Endothelial cell of hepatic sinusoid (primary cell): Measurements from ENCODE around the gene MAP7D2.

ENCODE experiments used
- in situ Hi-C: cut with HindIII; loops from 2 replicates; pipeline ENCODE4 v1.10.0; 2017; ENCODE audit warnings: low sequenced_read_pairs

The MAP7D2 gene

DNA sequence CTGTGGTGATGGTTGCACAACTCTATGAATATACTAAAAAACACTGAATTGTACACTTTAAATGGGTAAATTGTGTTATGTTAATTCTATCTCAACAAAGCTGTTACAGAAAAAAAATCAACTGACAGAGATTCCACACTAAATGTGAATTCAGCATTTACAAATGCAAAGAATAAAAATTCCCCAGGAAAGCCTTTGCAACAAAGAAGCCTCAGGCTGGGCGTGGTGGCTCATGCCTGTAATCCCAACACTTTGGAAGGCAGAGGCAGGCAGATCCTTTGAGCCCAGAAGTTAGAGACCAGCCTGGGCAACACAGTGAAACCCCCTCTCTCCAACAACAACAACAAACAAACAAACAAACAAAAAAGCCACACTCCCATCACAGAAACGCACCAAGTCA, 134.8 kb downstream of the MAP7D2 start:
- in situ Hi-C loops, result no loop called here

DNA sequence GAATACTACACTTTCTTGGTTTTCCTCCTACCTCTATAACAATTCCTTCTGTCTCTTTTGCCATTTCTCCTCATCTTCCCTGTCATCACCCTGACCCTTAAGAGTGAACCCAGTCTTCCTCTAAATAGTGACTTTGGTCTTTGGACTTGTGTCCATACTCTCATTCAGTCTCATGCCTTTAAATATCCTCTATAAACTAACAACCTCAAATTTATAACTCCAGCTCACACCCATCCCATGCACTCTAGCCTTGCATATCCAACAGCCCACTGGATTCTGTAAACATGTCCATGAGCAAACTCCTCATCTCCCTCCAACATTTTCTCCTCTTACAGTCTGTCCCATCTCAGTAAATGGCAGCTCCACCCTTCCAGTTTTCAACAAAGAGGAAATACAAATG, 140.9 kb downstream of the MAP7D2 start:
- in situ Hi-C loops, result no loop called here

DNA sequence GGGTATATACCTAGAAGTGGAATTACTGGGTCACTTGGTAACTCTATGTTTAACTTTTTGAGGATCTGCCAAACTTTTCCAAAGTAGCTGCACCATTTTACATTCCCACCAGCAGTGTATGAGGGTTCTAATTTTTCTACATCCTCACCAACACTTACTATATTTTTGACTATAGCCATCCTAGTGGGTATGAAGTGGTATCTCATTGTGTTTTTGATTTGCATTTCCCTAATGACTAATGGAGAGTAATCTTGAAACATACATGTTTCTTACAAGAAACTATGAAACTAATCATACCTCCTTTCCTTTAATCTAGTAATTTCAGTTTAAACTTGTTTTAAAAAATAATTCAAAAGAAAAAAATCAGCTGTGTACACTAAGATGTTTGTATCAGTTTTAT, 143.7 kb downstream of the MAP7D2 start:
- in situ Hi-C loops, result no loop called here

DNA sequence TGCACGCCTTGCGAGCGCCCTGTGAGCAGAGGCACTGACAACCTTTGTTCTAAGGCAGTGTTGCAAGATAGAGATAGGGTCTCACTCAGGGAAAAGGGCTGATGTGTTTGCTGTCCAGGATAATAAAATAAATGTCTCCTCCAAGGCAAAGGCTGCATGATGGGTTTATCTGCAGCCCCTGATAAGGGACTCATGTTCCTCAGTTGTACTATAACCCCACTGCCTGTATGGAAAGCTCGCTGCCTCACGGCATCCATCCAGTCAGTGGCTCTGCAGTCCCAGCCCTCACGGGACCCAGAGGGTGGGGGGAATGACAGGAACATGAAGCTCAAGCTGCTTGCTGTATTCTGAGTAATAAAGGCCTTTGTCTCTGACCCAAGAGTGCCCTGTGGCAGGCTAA, 148.4 kb downstream of the MAP7D2 start:
- in situ Hi-C loops, result no loop called here

DNA sequence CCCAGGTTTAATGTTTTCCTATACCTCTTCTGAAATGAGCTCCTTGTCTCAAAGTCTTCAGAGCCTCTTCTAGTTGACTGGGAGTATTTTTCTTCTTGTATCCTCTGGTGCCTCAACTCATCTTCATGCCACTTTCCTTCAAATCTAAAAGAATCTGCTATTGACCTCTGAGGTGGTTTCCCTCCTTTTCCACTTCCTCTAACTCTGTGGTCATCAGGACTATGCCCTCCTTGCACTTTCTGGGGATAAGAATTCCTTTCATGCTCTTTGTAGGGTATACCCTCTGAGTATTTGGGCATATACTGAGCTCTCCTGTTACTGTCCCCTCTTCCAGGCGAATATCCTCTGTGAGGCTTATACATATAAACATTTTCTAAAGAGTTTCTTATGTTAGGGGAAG, 150.7 kb downstream of the MAP7D2 start:
- in situ Hi-C loops, result no loop called here

DNA sequence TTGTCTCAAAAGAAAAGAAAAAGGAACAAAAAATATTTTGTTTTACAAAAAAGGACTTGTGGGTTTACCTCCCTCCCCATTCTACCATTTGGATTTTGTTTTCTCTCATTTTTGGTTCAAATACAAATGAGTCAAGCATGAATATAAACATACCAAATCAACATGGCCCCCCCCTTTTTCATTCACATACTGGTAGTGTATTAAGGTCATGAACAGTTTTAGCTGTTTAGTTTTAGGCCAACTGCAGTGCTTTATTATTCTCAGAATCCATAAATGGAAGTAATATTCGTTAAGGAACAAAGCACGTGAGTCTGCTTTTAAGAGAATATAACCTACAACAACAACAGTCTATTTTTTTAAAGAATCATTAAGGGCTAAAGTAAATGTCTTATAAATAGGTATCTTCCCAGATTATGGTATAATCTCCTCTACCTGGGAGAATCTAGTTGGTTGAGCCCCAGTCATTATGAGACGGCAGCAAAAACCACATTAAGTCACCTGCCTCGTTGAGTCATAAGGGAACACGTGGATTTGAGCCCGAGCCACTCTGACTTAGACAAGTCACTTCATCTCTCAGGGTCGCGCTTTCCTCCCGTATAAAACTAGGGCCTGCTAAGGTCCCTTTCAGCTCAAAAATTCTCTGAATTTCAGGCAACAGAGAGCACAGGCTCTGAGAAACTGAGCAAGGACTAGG, 152.5 kb downstream of the MAP7D2 start:
- in situ Hi-C loops, result loop anchor here (5.0 kb wide), 1 partner anchor 43 kb away; no protein-coding TSS in a partner anchor

DNA sequence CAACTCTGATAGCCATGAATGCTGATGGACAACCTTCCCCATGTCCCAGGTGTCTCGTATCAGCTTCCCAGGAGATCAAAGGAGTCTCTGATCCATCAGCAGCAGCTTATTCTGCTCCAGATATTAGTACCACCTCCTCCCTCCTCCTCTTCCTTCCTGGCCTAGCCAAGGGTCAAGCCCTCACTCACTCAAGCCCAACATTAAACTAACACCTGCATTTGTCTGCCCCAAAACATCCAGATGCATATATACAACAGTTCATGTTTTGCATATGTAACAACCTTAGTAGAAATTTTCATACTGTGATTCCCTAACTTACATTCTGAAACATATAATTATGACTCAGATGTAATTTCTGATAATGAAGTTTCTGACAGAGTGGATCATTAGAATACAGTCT, 155.8 kb downstream of the MAP7D2 start:
- in situ Hi-C loops, result loop anchor here (5.0 kb wide), 1 partner anchor 46 kb away; no protein-coding TSS in a partner anchor

DNA sequence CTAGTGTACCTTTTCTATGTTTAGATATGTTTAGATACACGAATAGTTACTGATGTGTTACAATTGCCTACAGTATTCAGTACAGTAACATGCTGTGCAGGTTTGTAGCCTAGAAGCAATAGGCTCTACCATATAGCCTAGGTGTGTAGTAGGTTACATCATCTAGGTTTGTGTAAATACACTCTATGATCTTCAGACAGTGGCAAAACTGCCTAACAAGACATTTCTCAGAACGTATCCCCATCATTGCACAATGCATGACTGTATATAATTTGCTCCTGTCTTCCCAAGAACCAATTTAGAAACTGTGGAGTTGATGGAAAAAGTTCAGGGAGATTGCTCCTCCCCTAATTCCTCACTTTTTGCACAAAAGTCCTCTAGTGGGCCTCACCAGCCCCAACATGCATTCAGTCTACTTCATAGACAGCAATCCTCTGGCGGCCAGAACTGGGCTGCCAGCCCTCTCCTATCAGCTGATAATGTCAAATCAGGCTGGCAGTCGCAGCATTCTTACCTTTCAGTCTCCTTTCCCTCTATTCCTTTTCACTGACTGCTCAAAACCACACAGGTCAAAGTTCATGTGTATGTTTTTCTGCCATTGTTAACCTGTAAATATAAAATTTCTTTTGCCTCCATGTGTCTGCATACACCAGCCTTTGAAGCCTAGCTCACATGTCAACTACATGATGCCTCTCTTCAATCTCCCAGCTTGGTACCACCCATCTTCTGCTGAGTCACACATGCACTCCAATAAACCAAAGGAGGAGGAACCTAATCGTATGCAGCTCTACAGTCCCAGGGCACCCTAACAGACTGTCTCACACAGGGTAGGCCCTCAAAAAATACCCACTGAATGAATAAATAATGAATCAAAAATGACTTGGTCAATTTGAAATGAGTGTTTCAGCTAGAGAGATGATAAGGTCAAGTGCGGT, 157.9 kb downstream of the MAP7D2 start:
- in situ Hi-C loops, result no loop called here

DNA sequence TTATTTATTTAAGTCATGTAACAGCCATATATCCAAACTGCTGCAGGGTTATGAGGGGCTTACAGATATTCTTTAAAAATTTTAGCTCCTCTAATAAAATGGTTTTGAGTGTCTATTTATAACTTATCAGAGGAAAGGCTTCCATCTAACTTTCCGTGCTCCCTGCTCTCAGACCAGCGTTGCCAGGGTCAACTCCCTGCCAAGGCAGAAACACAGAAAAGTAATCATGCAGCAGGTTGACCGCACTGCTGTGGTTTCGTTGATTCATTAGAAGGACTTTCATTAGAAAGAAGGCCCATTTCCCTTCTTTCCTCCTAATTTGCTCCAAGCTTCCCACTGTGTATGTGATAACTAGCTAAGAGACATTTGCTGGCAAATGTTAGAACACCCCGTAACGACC, 159.8 kb downstream of the MAP7D2 start:
- in situ Hi-C loops, result no loop called here
